GM21367 (cell line): ENCODE data around the gene TMEM178A.

ENCODE experiments used
- ATAC-seq: cut with Tn5 transposase; IDR thresholded peaks from one replicate; pipeline ENCODE4 v1.9.1; 2021; ENCODE audit not compliant: unreplicated experiment

The TMEM178A gene

DNA sequence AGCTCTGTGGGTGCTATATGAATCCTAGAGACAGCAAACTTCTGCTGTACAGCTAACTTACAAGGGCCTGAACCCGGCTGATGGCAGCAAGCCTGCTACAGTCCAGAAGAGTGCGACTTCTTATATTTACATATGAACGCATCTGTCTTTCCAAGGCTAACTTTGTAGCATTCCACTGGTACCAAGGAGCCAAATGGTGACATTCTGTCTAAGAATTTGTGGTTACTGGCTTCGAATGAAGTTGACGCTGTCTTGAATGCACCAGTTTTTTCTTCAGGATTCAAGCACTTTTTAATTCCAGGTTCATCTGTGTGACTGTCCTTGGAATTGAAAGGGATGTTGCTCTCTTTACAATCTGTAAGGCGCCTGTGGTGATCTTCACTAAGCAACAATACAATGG is 70.9 kb downstream of the TMEM178A start:
- no peak for ATAC-seq

- no peak for ATAC-seq
Measured at GRCh38 chr2:39737661-39738060, 71.9 kb downstream of the TMEM178A start.

DNA sequence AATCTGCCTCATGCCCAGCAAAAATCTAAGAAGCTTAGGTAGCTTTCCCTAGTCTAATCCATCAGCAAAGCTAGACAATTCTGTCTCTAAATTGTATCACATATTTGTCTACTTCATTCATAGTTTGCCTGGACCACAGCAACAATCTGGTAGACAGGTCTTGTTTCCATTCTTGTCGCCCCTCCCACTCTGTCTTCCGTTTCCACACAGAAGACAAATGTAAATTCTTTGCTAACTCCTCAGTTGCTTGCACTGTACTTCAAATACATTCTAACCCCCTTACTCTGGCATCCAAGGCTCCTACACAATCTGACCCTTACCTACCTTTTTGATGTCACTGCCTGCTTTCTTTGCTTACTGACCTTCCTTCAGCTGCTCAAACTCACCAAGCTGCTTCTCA is 73.2 kb downstream of the TMEM178A start:
- no peak for ATAC-seq

- ATAC-seq = no peak
Measured at GRCh38 chr2:39739386-39739785, 73.7 kb downstream of the TMEM178A start.

DNA sequence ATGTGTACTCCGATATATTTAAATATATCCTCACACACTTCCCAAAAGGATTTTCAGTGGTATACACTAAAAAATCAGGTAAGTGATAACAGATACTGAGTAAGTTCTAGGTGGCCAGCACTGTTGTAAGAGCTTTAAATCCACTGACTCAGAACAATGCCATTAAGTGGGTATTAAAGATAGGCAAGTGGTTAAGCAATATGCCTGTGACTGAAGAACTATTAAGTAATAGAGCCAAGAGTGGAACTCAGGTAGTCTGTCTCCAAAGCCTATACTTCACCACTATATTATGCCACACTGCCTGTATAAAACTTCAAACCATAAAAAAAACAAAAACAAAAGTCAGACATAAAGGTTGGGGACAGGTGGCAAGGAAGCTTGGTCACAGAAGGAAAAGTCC is 76.2 kb downstream of the TMEM178A start:
- ATAC-seq = no peak

DNA sequence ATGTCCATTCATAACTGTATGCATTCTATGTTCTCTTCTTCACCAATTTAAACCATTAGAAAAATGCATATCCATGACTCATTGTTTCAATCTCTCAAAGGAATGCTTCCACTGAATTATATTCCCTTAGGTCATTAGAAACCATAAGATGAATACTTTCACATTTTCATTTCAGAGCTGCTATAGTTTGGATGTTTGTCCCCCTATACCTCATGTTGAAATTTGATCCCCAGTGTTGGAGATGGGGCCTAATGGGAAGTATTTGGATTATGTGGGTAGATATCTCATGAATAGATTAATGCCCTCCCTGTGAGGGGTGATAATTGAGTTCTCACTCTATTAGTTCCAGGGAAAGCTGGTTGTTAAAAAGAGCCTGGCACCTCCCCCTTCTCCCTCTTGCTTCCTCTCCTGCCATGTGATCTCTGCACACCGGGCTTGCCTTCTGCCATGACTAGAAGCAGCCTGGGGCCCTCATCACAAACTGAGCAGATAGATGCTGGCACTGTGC is 77.6 kb downstream of the TMEM178A start:
- ATAC-seq = no peak

DNA sequence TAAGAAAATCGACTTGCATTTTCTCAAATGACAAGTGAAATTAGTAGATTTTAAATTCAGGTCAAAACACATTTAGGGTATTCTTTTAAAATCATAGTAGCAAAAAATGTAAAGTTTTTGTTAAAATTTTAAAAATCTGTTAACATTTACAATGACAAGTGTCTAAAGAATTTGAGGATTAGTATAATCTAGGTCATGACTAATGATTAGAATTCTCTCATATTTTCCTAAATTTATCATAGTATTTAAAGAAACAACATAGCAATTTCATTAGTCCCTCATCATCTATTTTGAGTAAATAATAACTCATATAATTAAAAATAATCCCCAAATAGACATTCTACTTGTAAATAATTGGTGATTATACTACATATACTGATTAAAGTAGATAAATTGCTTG is 89.7 kb downstream of the TMEM178A start:
- ATAC-seq = no peak

- no peak for ATAC-seq
Measured at GRCh38 chr2:39757156-39757555, 91.4 kb downstream of the TMEM178A start.

- ATAC-seq = no peak
Measured at GRCh38 chr2:39762448-39762847, 96.7 kb downstream of the TMEM178A start.
